Activated T-helper 1 cell treated with Interleukin-2 at 50 U/mL for 16 hours (primary cell): ENCODE measurements around the gene CFAP92.

Experiments
- DNase-seq: peaks from one replicate; pipeline ENCODE4 v3.0.0-alpha.2; 2020; ENCODE audit warnings: low read depth

Gene CFAP92

DNA sequence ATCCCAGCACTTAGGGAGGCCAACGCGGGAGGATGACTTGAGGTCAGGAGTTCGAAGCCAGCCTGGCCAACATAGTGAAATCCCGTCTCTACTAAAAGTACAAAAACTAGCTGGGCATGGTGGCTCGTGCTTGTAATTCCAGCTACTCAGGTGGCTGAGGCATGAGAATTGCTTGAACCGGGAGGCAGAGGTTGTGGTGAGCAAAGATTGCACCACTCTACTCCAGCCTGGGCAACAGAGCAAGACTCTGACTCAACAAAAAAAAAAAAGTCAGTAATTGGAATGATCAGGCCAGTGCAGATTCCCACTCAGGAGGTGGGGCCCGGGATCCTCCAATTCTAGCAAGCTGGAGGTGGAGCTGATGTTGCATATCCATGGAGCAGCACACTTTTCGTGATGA, 5.6 kb downstream of the CFAP92 start:
- no peak for DNase-seq

DNA sequence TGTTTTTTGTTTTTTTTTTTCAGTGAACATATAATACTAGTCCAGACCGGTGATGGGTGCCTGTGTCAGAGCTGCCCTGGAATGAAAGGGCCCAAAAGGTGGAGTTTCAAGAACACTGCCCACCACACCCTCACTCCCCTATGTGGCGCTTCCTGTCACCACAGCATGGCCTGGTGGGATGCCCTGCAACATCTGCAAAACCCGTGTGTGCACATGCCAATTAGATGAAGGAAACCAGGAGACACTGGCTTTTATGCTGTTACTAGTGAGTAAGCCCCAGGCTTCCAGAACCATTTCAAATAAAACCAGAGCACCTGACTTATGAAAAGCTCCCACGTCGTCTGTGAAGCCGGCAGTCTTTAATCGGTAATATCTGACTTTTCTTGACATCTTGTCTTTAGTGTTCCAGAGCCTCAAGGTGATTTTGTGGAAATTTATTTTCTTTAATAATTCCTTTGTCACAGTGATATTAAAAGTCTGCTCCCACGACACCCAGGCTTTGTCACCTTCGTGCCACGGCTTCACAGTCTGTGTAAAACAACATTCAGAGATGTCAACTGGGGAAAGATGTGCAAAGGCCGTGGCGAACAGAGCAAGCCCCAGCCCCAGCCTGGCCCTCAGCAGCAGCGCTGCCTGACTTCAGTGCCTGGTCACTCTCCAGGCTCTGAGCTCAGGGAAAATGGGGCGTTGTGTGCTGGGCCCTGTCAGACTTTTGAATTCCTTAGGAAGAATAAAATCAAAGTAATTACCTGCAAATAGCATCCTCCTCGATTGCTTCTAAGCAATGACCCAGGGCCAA, 6.4 kb downstream of the CFAP92 start:
- DNase-seq, result no peak

DNA sequence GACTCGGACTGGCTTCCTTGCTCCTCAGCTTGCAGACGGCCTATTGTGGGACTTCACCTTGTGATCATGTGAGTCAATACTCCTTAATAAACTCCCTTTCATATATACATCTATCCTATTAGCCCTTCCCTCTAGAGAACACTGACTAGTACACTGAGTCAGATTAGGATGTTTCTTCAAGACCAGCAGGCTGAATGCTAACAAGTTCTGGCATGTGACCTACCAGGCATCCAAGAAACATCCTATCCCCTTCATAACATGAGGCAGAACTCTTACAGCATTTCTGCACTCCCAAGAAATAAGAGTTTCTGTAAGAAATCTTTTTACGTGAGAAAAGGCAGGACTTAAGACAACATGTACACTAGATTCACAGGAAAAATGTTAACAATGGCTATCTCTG, 9.3 kb downstream of the CFAP92 start:
- DNase-seq, result no peak

DNA sequence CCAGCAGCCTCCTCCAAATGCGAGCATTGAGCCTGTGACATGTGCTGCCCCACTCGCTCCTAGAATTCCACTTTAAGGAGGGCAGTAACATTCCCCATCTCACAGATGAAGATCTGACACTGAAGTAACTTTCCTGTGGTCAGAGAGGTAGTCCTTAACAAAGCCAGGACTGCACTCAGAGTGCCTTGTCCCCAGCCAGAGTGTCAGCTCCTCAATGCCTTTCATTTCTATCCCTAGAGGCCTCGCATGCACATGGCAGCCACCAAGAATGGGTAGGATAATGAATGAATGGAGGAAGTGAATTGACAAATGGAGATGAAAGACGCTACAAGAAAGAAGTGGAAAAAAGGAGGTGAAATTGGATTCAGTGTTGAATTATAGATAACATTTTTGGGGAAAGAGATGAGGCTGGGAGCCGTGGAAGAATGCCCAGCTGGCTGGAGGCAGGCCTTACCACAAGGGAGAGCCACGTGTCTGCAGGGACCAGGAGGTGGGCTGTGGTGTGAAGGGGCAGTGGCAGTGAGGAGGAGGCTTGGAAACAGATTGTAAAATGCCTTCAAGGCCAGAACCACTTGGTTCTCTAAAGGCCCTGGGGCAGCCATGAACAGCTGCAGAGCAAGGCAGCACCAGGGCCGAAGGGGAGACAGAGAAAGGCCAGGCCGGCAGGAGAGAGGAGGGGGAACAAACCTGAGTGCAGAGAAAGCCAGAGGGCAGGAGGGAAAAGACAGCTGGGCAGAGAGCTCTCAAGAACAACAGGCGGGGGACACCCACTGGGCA, 10.4 kb downstream of the CFAP92 start:
- DNase-seq, result no peak

- no peak for DNase-seq
Measured at GRCh38 chr3:128975276-128975675, 18.6 kb downstream of the CFAP92 start.

GRCh38 chr3:128973988-128974564, 19.8 kb downstream of the CFAP92 start:
- no peak for DNase-seq

DNA sequence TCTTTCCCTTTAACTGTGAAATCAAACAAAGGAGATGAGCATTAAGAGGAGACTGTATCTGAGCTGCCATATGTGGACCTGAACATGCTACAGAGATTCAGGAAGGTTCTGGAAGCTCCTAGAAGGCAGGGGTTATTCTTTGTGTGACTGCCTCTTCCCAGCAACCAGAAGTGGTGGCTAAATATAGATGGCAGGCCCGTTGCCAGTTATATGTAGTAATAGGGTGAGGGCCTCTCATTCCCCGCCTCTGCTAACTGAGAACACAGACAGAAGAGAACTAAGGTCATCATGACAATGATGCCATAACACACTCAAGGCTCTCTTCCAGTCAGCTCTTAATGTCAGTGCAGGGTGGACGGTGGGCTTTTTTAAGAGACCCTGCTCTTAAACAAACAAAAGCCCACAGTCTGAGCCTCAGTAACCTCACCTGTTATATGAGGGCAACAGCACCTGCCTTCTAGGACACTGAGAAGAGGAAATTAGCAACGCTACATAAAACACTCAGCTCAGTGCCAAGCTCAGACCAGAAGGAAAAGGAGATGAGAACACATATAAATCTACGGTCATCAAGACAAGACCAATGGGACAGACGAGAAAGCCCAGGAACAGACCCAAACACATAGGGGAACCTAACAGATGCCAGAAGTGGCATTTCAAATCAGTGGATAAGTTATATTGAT, 22.3 kb downstream of the CFAP92 start:
- no peak for DNase-seq

- DNase-seq, result no peak
Measured at GRCh38 chr3:128970740-128971047, 23.2 kb downstream of the CFAP92 start.

- DNase-seq, result peak; percentile 32
Measured at GRCh38 chr3:128969993-128970739, 23.7 kb downstream of the CFAP92 start.

DNA sequence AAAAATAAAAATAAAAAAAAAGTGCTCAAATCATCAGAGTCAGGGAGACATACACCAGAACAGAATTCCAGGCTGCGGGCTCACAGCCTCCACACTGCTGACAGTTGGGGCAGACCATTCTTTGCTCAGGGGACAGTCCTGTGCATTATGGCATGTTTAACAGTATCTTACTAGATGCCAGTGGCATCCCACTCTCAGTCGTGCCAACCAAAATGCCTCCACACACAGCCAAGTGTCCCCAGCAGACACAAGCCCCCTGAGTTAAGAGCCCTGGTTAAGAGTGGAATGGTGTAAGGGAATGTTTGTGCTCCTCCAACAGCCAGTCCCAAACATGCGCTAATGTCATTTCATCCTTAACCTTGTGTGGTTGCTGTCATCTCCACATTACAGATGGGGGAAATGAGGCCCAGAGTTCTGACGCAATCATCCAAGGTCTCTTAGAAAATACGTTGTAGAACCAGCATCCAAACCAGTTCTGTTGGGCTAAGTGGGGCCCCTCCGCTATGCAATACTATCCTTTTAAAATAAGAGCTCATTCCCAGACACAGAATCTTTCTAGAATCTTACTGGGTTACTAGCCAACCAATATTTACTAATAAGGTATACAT, 26.0 kb downstream of the CFAP92 start:
- no peak for DNase-seq

DNA sequence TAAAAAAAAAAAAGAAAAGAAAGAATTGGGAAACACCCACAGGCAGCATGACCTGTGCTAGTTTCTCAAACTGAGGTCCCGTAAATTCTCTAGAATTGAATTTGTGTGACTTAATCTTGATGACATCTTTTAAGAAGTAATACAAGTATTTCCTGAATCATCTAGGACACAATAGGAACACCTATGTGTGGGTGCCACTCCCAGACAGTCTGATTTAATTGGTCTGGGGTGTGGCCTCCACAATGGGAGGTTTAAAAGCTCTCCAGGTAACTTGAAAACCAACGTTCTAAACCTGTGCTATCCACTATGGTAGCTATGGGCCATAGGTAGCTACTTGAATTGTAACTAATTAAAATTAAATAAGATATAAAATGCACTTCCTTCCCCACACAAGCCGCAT, 28.1 kb downstream of the CFAP92 start:
- DNase-seq, result no peak

- no peak for DNase-seq
Measured at GRCh38 chr3:128965280-128965679, 28.6 kb downstream of the CFAP92 start.

DNA sequence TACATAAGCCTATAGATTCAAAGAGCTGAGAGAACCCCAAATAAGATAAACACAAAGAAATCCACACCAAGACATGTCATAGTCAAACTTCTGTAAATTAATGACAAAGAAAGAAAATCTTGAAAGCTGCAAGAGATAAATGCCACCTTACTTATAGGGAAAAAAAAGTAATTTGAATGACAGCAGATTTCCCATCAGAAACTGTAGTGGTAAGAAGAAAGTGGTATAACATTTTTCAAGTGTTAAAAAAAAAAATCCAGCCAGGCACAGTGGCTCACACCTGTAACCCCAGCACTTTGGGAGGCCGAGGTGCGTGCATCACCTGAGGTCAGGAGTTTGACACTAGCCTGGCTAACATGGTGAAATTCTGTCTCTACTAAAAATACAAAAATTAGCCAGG, 37.4 kb downstream of the CFAP92 start:
- DNase-seq, result no peak

- DNase-seq, result no peak
Measured at GRCh38 chr3:128950223-128950938, 43.5 kb downstream of the CFAP92 start.

GRCh38 chr3:128949158-128949557, 44.7 kb downstream of the CFAP92 start:
- no peak for DNase-seq

DNA sequence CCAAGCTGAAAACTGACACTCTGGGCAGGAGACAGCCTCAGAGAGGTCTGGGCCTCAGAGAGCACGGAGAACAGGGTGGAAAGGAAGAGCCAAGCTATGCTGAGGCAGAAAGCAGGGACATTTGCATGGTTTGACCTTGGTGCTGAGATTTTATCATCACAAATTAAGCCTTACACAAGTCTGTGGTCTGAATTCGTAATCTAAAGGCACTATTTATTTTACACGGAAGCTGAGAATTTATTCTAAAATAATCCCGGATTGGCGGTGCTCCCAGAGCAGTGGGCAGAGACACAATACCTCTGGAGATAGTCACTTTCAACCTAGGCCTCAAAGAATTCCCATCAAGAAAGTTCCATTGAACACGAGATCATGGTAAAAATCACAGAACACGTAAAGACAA, 47.5 kb downstream of the CFAP92 start:
- no peak for DNase-seq

DNA sequence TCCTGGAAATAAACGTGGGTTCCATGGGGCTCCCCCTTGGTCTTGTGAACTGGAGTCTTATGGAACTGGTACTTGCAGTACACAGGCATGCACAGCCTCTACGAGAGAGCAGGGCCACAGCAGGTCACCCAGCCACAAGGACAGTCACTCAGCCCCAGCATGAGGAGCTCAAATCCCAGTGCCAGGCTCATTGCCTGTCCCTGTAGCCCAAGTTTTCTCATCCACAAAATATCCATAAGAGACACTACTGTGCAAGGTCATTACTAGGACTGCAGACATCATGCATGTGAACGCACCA, 48.0 kb downstream of the CFAP92 start:
- DNase-seq, result no peak

DNA sequence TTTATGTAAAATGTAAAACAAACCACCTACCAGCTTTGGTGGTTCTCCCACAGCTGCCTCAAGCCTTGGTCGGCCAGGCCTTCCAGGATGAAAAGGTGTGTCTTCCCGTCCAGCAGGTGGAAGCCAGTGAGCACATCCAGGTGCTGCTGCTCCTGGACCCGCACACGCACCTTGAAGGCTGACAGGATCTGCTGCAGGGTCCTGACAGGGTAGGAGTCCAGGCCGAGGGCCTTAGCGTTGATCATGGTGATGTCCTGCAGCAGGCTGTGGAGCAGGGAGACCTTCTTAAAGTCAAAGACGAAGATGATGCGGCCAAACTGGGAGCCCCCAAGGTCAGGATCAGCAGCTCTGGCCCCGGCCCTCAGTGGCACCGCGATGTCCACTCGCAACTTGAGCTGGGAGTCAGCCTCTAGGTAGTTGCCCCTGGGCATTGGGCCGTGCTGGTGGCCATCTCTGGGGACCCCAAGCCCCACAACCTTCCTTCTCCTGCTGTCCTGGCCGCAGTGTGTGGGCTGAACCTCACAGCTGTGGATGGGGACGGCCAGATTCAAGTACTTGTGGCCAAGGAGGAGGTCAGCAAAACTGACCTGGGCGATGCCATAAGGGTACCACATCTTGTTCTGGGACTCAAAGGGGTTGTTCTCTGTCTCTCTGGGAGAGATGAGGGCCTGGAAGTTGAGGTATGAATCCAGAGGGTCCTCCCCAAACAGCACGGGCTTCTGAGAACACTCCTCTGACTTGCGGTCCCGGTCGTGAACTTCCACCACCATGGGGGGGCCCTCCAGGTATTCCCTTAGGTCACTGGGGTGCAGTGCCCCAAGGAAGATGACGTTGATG, 48.6 kb downstream of the CFAP92 start:
- DNase-seq, result no peak

- DNase-seq, result no peak
Measured at GRCh38 chr3:128942161-128942952, 51.5 kb downstream of the CFAP92 start.
